Thoracic aorta (tissue), 2 donors: ENCODE data around the gene MGLL. TPM values are rescaled to one million over a fixed set of nuclear protein-coding genes. Genes with fewer than 3 reads are reported as not detected.

Experiments
- ATAC-seq: fragments of 150-250 bp; one replicate; pipeline ENCODE4 v1.8.0; 2017; ENCODE audit warnings: low read depth; ENCODE audit not compliant: insufficient number of reproducible peaks, low FRiP score
- DNase-seq: peaks from one replicate; pipeline ENCODE4 v3.0.0-alpha.2; 2020; ENCODE audit warnings: low spot score
- H3K27ac ChIP-seq, 2 donors: fragments of 200-600 bp; sonication (generic); 1 replicate in 1 of 2; 2 replicates in 1 of 2; pipeline ENCODE4 v1.5.1; 2016; ENCODE audit warnings: mild to moderate bottlenecking in 2 of 2, moderate library complexity in 2 of 2
- H3K27me3 ChIP-seq: fragments of 200-600 bp; sonication (generic); replicated peaks from 2 replicates; pipeline ENCODE4 v1.6.0; 2016; ENCODE audit warnings: mild to moderate bottlenecking; ENCODE audit not compliant: insufficient read depth
- H3K36me3 ChIP-seq: fragments of 200-600 bp; sonication (generic); one replicate; pipeline ENCODE4 v1.5.1; 2016
- H3K4me1 ChIP-seq, 2 donors: fragments of 200-600 bp; sonication (generic); 1 replicate in 1 of 2; 2 replicates in 1 of 2; pipeline versions ENCODE4 v1.5.1 to v1.6.0; 2016; ENCODE audit warnings: low read depth in 2 of 2, mild to moderate bottlenecking in 1 of 2; ENCODE audit not compliant: control insufficient read depth in 1 of 2
- H3K4me3 ChIP-seq: fragments of 200-600 bp; sonication (generic); 2 replicates; pipeline ENCODE4 v1.5.1; 2016; ENCODE audit warnings: mild to moderate bottlenecking
- H3K9me3 ChIP-seq: fragments of 200-600 bp; sonication (generic); 2 replicates; pipeline ENCODE4 v1.5.1; 2016
- total RNA-seq, 2 donors: library from RNA; depleted of rRNA; stranded (reverse); fragments of >200 nt; gene quantifications; one replicate each; pipeline versions ENCODE4 v1.1.0 to v1.2.3, GENCODE V29; 2016
- TF ChIP-seq, protein P1 (sequence below): fragments of 200-600 bp; sonication (generic); IDR thresholded peaks from one replicate; pipeline ENCODE4 v1.5.1; 2019; ENCODE audit warnings: antibody characterized with exemption

The MGLL gene
- total RNA-seq, 2 donors from 2014 or later, result 57.6 to 71.8 TPM

DNA sequence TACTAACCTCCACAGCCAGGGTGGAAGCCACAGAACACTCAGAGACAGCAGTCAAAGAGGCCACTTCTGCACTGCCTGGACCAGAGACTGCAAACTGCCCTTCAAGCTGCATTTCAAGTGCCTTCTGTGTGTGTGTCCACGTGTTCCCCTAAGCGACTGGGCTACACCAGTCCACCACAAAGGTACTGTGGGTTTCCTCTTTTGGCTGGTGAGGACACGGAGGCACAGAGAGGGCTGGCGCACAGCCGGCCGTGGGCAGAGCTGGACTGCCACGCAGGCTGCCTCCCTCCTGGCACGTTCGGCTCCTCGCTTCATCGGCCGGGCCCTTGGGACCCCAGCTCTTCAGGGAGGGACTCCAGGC lies 60.9 kb downstream of the MGLL start:
- no peaks in the 10 kb centered on the region for H3K27me3 ChIP-seq
- H3K27ac ChIP-seq, result peak overlapping the region; percentile 63 to 77
- peak; percentile 17 for ATAC-seq
- peak overlapping the region; percentile 58 for H3K4me3 ChIP-seq
- H3K4me1 ChIP-seq, result peaks cover 11 to 33% of the 10 kb centered on the region in 2 donors
- DNase-seq, result no peak
- H3K36me3 ChIP-seq, result no peaks in the 10 kb centered on the region
- TF ChIP-seq, protein P1, sequence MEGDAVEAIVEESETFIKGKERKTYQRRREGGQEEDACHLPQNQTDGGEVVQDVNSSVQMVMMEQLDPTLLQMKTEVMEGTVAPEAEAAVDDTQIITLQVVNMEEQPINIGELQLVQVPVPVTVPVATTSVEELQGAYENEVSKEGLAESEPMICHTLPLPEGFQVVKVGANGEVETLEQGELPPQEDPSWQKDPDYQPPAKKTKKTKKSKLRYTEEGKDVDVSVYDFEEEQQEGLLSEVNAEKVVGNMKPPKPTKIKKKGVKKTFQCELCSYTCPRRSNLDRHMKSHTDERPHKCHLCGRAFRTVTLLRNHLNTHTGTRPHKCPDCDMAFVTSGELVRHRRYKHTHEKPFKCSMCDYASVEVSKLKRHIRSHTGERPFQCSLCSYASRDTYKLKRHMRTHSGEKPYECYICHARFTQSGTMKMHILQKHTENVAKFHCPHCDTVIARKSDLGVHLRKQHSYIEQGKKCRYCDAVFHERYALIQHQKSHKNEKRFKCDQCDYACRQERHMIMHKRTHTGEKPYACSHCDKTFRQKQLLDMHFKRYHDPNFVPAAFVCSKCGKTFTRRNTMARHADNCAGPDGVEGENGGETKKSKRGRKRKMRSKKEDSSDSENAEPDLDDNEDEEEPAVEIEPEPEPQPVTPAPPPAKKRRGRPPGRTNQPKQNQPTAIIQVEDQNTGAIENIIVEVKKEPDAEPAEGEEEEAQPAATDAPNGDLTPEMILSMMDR, result peak; percentile 33
- no peaks in the 10 kb centered on the region for H3K9me3 ChIP-seq

DNA sequence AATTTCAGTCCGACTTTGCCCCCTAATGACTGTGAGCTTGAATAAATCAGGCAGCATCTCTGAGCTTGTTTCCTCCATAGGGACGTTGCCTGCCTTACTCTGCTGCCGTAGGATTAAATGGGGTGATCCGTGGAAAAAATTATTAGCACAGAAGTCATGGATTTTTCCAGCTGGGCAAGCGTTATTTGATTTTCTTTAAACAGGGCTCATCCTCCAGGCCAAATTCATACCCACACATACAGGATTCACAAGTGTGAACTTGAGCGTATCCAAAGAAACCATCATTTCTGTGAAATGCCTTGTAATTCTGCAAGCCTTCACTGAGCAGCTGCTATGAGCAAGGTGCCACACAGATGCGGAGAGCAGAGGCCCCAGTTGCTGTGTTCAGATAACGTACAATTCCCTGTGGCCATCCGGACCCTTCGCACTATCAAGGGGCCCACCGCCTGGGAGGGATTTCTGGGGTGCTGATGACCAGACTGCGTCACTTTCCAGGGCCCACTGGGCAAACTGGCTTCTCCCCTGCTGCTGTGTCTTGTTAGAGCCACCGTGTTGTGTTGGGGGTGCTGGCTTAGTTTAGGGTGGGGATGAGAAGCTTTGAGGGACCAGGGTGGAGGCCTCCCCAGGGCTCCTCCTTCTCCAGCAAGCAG lies 61.4 kb downstream of the MGLL start:
- no peak for DNase-seq
- peaks cover 11 to 33% of the 10 kb centered on the region in 2 donors for H3K4me1 ChIP-seq
- peak overlapping the region; percentile 63 to 77 for H3K27ac ChIP-seq

DNA sequence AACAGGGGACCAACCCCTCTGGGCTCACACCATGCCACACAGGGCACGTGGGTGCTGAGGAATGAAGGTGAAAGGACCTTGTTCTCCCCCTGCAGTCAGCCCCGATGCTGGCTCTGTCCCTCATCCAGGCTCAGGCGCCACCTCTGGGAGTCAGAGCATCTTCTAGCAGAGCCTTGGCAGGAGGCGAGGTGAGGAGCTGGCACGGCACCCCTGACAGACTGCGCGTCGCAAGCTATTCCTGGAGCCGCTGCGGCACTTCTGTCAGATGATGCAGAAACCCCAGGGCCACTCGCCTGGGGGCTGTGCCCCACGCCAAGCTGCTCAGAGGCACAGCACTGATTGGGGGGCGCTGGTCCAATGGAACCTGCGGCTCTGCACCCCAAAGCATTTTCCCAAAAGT lies 62.0 kb downstream of the MGLL start:
- ATAC-seq (no peak), DNase-seq (no peak)
- Histone ChIP-seq H3K36me3 (no peaks in the 10 kb centered on the region), H3K4me3 (no peak overlapping the region), H3K9me3 (no peaks in the 10 kb centered on the region), H3K4me1 (peaks cover 11 to 33% of the 10 kb centered on the region in 2 donors), H3K27me3 (no peaks in the 10 kb centered on the region), H3K27ac (no peak overlapping the region)
- TF ChIP-seq, protein P1, result no peak

More for the DNA sequence above, 61.4 kb downstream of the MGLL start:
- Histone ChIP-seq H3K9me3 (no peaks in the 10 kb centered on the region), H3K4me3 (peak overlapping the region; percentile 58), H3K27me3 (no peaks in the 10 kb centered on the region), H3K36me3 (no peaks in the 10 kb centered on the region)
- ATAC-seq, result no peak
- TF ChIP-seq, protein P1, result no peak

DNA sequence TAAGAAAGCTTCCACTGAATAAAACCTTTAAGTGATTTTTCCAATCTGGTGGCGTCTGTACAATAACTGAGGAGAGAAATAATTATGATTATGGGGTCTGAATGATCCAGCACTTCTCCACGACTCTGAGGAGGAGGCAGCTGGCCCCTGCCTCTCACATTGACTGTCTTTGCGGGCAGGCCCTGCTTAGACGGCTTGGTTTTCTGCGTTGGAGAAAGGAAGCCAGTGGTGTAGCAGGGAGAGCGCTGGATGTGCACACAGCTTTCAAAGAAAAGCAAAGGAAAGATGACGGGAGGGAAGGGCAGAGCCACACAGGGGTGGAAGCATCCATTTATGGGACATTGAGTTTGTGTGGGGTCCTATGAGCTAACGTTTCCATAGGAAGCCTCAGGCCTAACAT lies 62.5 kb downstream of the MGLL start:
- DNase-seq, result no peak
- Histone ChIP-seq H3K4me3 (no peak overlapping the region), H3K4me1 (peaks cover 11 to 33% of the 10 kb centered on the region in 2 donors), H3K9me3 (no peaks in the 10 kb centered on the region), H3K27me3 (no peaks in the 10 kb centered on the region), H3K36me3 (no peaks in the 10 kb centered on the region), H3K27ac (no peak overlapping the region)
- TF ChIP-seq, protein P1, result no peak
- ATAC-seq, result no peak

GRCh38 chr3:127758013-127758412 lies 64.3 kb downstream of the MGLL start:
- DNase-seq (no peak), ATAC-seq (no peak)
- TF ChIP-seq, protein P1, result no peak
- Histone ChIP-seq H3K9me3 (no peaks in the 10 kb centered on the region), H3K27ac (no peak overlapping the region), H3K27me3 (no peaks in the 10 kb centered on the region), H3K4me1 (peaks cover 16 to 33% of the 10 kb centered on the region in 2 donors), H3K36me3 (no peaks in the 10 kb centered on the region), H3K4me3 (no peak overlapping the region)
